Endothelial cell of umbilical vein (primary cell): ENCODE results near the gene CIP2A. TPM values are rescaled to one million over a fixed set of nuclear protein-coding genes. Genes with fewer than 3 reads are reported as not detected.

Experiments
- BruUV-seq: library from RNA; stranded (reverse); fragments of 400-500 nt; replicated peaks from 2 replicates; lab custom pipeline; 2021; lab: Mats Ljungman, UMichigan
- CTCF ChIA-PET: fragments of 300-600, 350-600 bp; sonication (Branson Sonifier 250); formaldehyde crosslinking; loops from one replicate; lab custom pipeline; 2021; ENCODE audit warnings: antibody characterized with exemption, inconsistent platforms; lab: Charles Lee
- POLR2A ChIA-PET: fragments of 300-600, 350-600 bp; sonication (Branson Sonifier 250); formaldehyde crosslinking; loops from one replicate; lab custom pipeline; 2021; ENCODE audit warnings: antibody characterized with exemption, inconsistent platforms; lab: Charles Lee
- DNase-seq: peaks from one replicate; pipeline ENCODE4 v3.0.0-alpha.2; 2011; ENCODE audit warnings: low read depth, low spot score
- FAIRE-seq: peaks from 2 replicates; lab custom pipeline; 2011; peaks lifted over from hg19 to GRCh38; lab: Jason Lieb, UNC
- H2AFZ ChIP-seq: 2 replicates; pipeline ENCODE4 v1.6.0; 2012; ENCODE audit warnings: low read depth, low read length, control low read depth, inconsistent platforms
- H3K27ac ChIP-seq: 2 replicates; pipeline ENCODE4 v1.5.1; 2011; ENCODE audit warnings: low read depth, mild to moderate bottlenecking, control low read depth, low read length, moderate library complexity; ENCODE audit not compliant: insufficient read depth
- H3K27me3 ChIP-seq, 2 experiments: 2 replicates each; pipeline versions ENCODE4 v1.6.0 to v1.6.1; 2011; ENCODE audit warnings: low read length in 2 of 2, mixed read lengths in 1 of 2; ENCODE audit not compliant: control insufficient read depth in 2 of 2, insufficient read depth in 2 of 2
- H3K36me3 ChIP-seq, 2 experiments: 2 replicates in 1 of 2; 3 replicates in 1 of 2; pipeline ENCODE4 v1.5.1; 2011; ENCODE audit warnings: low read length in 2 of 2, mild to moderate bottlenecking in 1 of 2, moderate library complexity in 1 of 2; ENCODE audit not compliant: control insufficient read depth in 2 of 2, insufficient read depth in 2 of 2; ENCODE audit errors: extremely low read depth in 1 of 2
- H3K4me1 ChIP-seq: 3 replicates; pipeline ENCODE4 v1.5.1; 2011; ENCODE audit warnings: mild to moderate bottlenecking, low read length; ENCODE audit not compliant: control insufficient read depth, insufficient read depth; ENCODE audit errors: extremely low read depth
- H3K4me2 ChIP-seq: 2 replicates; pipeline ENCODE4 v1.6.1; 2011; ENCODE audit warnings: low read length, control low read depth, mixed read lengths; ENCODE audit not compliant: insufficient read depth
- H3K4me3 ChIP-seq, 3 experiments: fragments of 200-600 bp in 1 of 3; sonication (generic), shearing (Covaris generic) in 1 of 3; replicated peaks in 1 of 3; 2 replicates each; pipeline ENCODE4 v1.5.1; 2011 to 2016; ENCODE audit warnings: control low read depth in 3 of 3, low read length in 3 of 3, mild to moderate bottlenecking in 2 of 3, inconsistent platforms in 1 of 3, low read depth in 1 of 3, moderate library complexity in 1 of 3; ENCODE audit not compliant: insufficient read depth in 1 of 3
- H3K79me2 ChIP-seq: 2 replicates; pipeline ENCODE4 v1.6.0; 2012; ENCODE audit warnings: low read length, inconsistent platforms; ENCODE audit not compliant: control insufficient read depth, insufficient read depth
- H3K9ac ChIP-seq: replicated peaks from 2 replicates; pipeline ENCODE3; 2011; ENCODE audit warnings: low read length, control low read depth; ENCODE audit not compliant: insufficient read depth; ENCODE audit errors: extremely low read depth
- H3K9me1 ChIP-seq: replicated peaks from 3 replicates; pipeline ENCODE4 v1.6.0; 2011; ENCODE audit warnings: mild to moderate bottlenecking, low read length; ENCODE audit not compliant: control insufficient read depth, insufficient read depth; ENCODE audit errors: extremely low read depth
- H3K9me3 ChIP-seq: replicated peaks from 2 replicates; pipeline ENCODE4 v1.5.1; 2012; ENCODE audit warnings: low read length, inconsistent platforms; ENCODE audit not compliant: control insufficient read depth, insufficient read depth
- H4K20me1 ChIP-seq: replicated peaks from 2 replicates; pipeline ENCODE3; 2011; ENCODE audit warnings: mild to moderate bottlenecking, low read length; ENCODE audit not compliant: control insufficient read depth, insufficient read depth; ENCODE audit errors: extremely low read depth
- EZH2 ChIP-seq: IDR thresholded peaks from 2 replicates; pipeline ENCODE4 v1.6.1; 2012; ENCODE audit warnings: borderline replicate concordance, low read depth, mild to moderate bottlenecking, moderate library complexity, low read length, inconsistent platforms; ENCODE audit not compliant: severe bottlenecking
- FOS ChIP-seq: IDR thresholded peaks from 2 replicates; pipeline ENCODE4 v1.6.1; 2011; ENCODE audit warnings: mild to moderate bottlenecking, low read length, moderate library complexity, borderline replicate concordance; ENCODE audit not compliant: insufficient read depth
- GATA2 ChIP-seq: IDR thresholded peaks from 2 replicates; pipeline ENCODE4 v1.7.0; 2011; ENCODE audit warnings: low read depth, mild to moderate bottlenecking, moderate library complexity, mixed read lengths, low read length; ENCODE audit not compliant: insufficient read length, insufficient read depth
- JUN ChIP-seq: IDR thresholded peaks from 2 replicates; pipeline ENCODE4 v1.6.1; 2011; ENCODE audit warnings: borderline replicate concordance, low read depth; ENCODE audit not compliant: insufficient read length, insufficient read depth
- MYC ChIP-seq: IDR thresholded peaks from one replicate; pipeline ENCODE4 v1.6.1; 2011; ENCODE audit warnings: mild to moderate bottlenecking, low read depth, low read length
- POLR2A ChIP-seq: IDR thresholded peaks from 2 replicates; pipeline ENCODE4 v1.6.1; 2012; ENCODE audit warnings: low read depth, mild to moderate bottlenecking, control low read depth, low read length
- POLR2AphosphoS5 ChIP-seq: IDR thresholded peaks from 2 replicates; pipeline ENCODE4 v1.6.1; 2012; ENCODE audit warnings: low read depth, mild to moderate bottlenecking, control low read depth, low read length, moderate library complexity; ENCODE audit not compliant: insufficient read depth
- dilution Hi-C: fragments of 300-500 bp; cut with MboI; formaldehyde crosslinking; loops from one replicate; pipeline ENCODE4 v1.15.0; 2019; ENCODE audit warnings: low sequenced_read_pairs; ENCODE audit not compliant: extremely low pct_ligation_motif_present
- intact Hi-C: fragments of 100-400 bp; cut with micrococcal nuclease; formaldehyde crosslinking; loops from one replicate; pipeline ENCODE4 v1.10.0; 2022
- polyA plus RNA-seq, 4 experiments: library from polyadenylated mRNA; depleted of rRNA in 3 of 4; stranded (reverse) in 3 of 4; unstranded in 1 of 4; fragments of >200 nt; gene quantifications; 2 replicates each; pipeline versions ENCODE4 v1.2.1 to v1.2.3, GENCODE V29; 2011 to 2012; ENCODE audit warnings: missing spikeins in 1 of 4
- total RNA-seq: library from RNA; stranded (reverse); gene quantifications from 2 replicates; pipeline ENCODE4 v1.2.3, GENCODE V29; 2021
- TF ChIP-seq, protein P1 (sequence below), 2 donors: IDR thresholded peaks; 1 replicate in 1 of 2; 2 replicates in 1 of 2; pipeline ENCODE4 v1.5.1; 2011; ENCODE audit warnings: low read length in 2 of 2, mild to moderate bottlenecking in 2 of 2, moderate library complexity in 2 of 2, control low read depth in 1 of 2, inconsistent platforms in 1 of 2, low read depth in 1 of 2; ENCODE audit not compliant: insufficient read depth in 1 of 2; ENCODE audit errors: extremely low read depth in 1 of 2
- TF ChIP-seq, protein P2 (sequence below): IDR thresholded peaks from 2 replicates; pipeline ENCODE4 v1.6.1; 2011; ENCODE audit not compliant: insufficient read depth, insufficient read length

The CIP2A gene
- total and polyA plus RNA-seq, 2 donors (not counting 3 experiments of a cell fraction or from before 2014, with no cell fraction given) = 9.4 to 33.7 TPM

DNA sequence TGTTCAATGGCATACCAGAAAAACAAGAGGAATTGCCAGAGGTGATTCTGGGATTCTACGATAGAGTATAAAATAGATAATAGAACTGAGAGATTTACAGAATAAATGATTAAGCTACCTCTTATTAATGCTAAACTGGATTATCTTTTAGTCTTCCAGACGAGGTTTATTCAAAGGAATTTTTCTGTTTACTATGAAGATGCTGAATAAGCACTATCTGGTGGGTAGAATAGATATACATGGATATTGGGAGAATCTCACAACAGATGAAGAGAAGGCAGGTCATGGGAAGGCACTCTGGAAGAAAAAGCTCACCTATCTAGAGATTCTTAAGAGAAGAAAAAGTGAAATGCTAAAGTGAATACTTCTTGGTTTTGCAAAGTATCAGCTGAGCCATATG is 11.2 kb downstream of the CIP2A start:
- no peaks in the 10 kb centered on the region for H3K4me1 ChIP-seq
- ChIA-PET POLR2A (interaction anchor here (2.0 kb wide), 1 partner anchor 12 kb away, joined by 6 read pairs; the partner anchor contains the start of genes CIP2A and DZIP3), CTCF (interaction anchor here (1.0 kb wide), 1 partner anchor 11 kb away, joined by 5 read pairs; no protein-coding TSS in a partner anchor)
- no peaks in the 10 kb centered on the region for H3K27me3 ChIP-seq
- dilution Hi-C loops (no loop called here), intact Hi-C loops (no loop called here)
- no peak overlapping the region for H2AFZ ChIP-seq
- no peaks in the 10 kb centered on the region for H3K9me1 ChIP-seq
- DNase-seq (no peak), FAIRE-seq (no peak)
- peaks cover 2% of the 10 kb centered on the region for H3K79me2 ChIP-seq
- peaks cover 0 to 14% of the 10 kb centered on the region in 2 experiments for H3K36me3 ChIP-seq
- H3K4me3 ChIP-seq = no peak overlapping the region
- H4K20me1 ChIP-seq = peaks cover 2% of the 10 kb centered on the region
- TF ChIP-seq EZH2 (no peak), FOS (no peak)
- TF ChIP-seq, protein P1, sequence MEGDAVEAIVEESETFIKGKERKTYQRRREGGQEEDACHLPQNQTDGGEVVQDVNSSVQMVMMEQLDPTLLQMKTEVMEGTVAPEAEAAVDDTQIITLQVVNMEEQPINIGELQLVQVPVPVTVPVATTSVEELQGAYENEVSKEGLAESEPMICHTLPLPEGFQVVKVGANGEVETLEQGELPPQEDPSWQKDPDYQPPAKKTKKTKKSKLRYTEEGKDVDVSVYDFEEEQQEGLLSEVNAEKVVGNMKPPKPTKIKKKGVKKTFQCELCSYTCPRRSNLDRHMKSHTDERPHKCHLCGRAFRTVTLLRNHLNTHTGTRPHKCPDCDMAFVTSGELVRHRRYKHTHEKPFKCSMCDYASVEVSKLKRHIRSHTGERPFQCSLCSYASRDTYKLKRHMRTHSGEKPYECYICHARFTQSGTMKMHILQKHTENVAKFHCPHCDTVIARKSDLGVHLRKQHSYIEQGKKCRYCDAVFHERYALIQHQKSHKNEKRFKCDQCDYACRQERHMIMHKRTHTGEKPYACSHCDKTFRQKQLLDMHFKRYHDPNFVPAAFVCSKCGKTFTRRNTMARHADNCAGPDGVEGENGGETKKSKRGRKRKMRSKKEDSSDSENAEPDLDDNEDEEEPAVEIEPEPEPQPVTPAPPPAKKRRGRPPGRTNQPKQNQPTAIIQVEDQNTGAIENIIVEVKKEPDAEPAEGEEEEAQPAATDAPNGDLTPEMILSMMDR (IDR thresholded peaks at IDR 0.05; ENCODE audit: extremely low read depth in 1 of 2, insufficient read depth in 1 of 2, low read depth in 1 of 2, low read length in 2 of 2) = no peak
- no peak overlapping the region for H3K27ac ChIP-seq
- no peaks in the 10 kb centered on the region for H3K9me3 ChIP-seq
- no TSS peak for BruUV-seq
- H3K4me2 ChIP-seq = no peak overlapping the region
- no peak overlapping the region for H3K9ac ChIP-seq

DNA sequence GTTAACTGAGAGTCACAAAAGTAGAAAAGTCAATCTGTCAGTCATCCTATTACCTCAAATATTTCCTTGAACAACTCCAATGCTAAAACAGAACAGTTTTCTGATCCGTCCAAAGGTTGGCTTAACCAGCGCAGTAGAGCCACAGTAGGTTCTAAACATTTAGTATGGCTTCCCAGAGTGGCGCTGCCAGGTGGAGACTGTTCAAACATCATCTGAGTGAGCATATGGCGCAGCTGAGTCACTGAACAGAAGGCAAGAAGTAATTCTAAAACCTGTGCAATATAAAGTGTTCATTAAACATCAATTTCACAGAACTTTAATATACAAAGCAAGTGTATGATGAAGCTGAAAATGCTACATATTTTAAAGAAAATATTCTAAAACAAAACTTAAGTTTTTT is 19.9 kb downstream of the CIP2A start:
- FAIRE-seq = no peak
- H3K9me3 ChIP-seq = no peaks in the 10 kb centered on the region
- peaks cover 0 to 5% of the 10 kb centered on the region in 2 experiments for H3K36me3 ChIP-seq
- H3K4me2 ChIP-seq = no peak overlapping the region
- TF ChIP-seq, protein P2, sequence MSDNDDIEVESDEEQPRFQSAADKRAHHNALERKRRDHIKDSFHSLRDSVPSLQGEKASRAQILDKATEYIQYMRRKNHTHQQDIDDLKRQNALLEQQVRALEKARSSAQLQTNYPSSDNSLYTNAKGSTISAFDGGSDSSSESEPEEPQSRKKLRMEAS = no peak
- TF ChIP-seq MYC = no peak
- no peak for TF ChIP-seq POLR2A
- no peak for TF ChIP-seq GATA2
- no peak for TF ChIP-seq JUN
- no peak for TF ChIP-seq FOS
- TF ChIP-seq, protein P1 (IDR thresholded peaks at IDR 0.05; ENCODE audit: extremely low read depth in 1 of 2, insufficient read depth in 1 of 2, low read depth in 1 of 2, low read length in 2 of 2) = no peak
- no peak for TF ChIP-seq EZH2
- TF ChIP-seq POLR2AphosphoS5 = no peak
- H4K20me1 ChIP-seq = no peaks in the 10 kb centered on the region
- no peak overlapping the region for H2AFZ ChIP-seq
- H3K9ac ChIP-seq = no peak overlapping the region
- peaks cover 2% of the 10 kb centered on the region for H3K4me1 ChIP-seq
- POLR2A ChIA-PET = no interaction called here
- dilution Hi-C loops = no loop called here
- H3K4me3 ChIP-seq = no peak overlapping the region
- no peaks in the 10 kb centered on the region for H3K27me3 ChIP-seq
- H3K27ac ChIP-seq = no peak overlapping the region
- H3K79me2 ChIP-seq = no peaks in the 10 kb centered on the region
- CTCF ChIA-PET = interaction anchor here (0.6 kb wide), 1 partner anchor 909 kb away, joined by 3 read pairs; no protein-coding TSS in a partner anchor
- BruUV-seq = no TSS peak
- intact Hi-C loops = no loop called here
- DNase-seq = no peak
- H3K9me1 ChIP-seq = no peaks in the 10 kb centered on the region
